ENCODE results near the gene MOB4. TPM values are rescaled to one million over a fixed set of nuclear protein-coding genes. Genes with fewer than 3 reads are reported as not detected.
"Not testable (repeated sequence)": the region's sequence is repeated elsewhere in the genome, so short reads cannot be mapped to it uniquely, and the experiment has no call there.

The MOB4 gene
- 101 TPM for total RNA-seq

DNA sequence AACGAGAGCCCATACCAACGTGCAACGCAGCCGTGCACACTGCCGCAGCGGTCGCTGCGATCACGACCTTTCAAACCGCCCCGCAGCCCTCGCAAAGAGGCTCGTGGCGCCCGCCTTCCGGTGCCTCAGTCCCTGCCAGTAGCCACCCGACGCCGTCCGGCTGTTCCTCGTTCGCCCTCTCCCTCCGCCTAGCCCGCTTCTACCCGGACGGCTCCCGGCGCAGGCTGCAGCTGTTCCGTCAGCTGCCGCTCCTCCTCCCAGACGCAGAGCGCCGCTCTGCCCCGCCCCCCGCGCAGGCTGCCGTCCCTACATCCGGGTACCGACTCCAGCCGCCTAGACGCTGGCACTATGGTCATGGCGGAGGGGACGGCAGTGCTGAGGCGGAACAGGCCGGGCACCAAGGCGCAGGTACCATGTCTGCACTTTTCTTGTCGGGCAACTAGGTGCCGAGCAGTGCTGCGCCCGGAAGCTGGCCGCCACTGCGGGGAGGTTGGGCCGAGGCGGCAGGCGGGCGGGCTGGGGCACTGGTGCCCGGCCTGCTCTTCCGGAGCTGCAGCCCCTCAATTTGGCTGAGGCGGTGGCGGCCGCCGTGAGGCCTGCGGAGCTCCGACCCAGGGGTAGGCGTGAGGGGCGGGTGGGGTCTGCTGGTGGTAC is at the start of gene MOB4:
Gene MOB4, plus strand, starts transcription at position 328 of the 654 bp plus-strand sequence. Its CDS starts 21 bp downstream, at position 349.
- DNase-seq = peak; percentile 95

GRCh38 chr2:197472166-197472565 is 43.7 kb upstream of the MOB4 start:
- no peak for DNase-seq

- no peak for DNase-seq
Measured at GRCh38 chr2:197477797-197478196, 38.1 kb upstream of the MOB4 start.

DNA sequence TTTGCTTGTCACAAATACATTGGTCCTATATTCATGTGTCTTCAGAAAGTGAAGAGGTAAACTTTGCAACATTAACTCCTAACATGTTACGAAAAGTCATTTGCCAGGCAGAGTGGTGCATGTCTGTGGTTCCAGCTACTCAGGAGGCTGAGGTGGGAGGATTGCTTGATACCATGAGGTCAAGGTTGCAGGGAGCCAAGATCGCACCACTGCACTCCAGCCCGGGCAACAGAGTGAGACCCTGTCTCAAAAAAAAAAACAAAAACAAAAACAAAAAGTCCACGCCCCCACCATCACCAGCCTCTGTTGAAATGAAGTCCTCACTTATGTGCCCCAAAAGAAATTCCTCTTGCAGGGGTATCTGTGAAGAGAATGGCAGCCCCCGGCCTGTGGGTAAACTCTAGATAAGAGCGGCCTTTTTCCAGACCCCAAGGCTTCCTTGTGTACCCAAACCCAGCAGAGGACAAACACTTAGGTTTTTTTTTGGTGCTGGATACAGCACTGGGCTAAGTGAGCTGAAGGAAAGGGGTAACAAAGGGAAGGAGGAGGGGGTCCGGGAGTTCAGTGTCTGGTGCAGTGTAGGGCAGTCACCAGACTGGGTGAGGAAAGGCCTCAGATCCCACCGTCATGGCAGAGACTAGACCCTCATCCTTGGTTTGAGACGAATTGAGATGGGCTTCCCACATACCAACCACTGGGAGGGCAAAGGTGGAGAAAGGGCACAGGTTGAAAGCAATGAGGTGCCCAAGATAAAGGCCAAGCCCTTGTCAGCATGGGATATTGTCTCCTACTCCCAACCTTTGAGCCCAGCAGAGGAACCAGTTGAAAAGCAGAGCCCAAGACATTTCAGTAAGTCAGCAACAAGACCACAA is 35.5 kb upstream of the MOB4 start:
- DNase-seq = no peak

DNA sequence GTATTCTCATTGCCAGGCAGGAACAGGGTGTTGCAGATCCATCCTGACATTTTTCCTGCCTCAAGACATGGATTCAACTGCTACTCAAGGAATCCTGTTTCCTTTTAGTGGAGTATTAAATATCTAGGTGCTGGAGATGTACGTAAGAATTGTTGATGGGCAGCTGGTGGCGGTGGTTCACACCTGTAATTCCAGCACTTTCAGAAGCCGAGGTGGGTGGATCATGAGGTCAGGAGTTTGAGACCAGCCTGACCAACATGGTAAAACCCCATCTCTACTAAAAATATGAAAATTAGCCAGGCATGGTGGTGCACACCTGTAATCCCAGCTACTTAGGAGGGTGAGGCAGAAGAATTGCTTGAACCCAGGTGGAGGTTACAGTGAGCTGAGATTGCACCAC is 31.6 kb upstream of the MOB4 start:
- DNase-seq = not testable (repeated sequence)

- DNase-seq = no peak
Measured at GRCh38 chr2:197486175-197486574, 29.7 kb upstream of the MOB4 start.

DNA sequence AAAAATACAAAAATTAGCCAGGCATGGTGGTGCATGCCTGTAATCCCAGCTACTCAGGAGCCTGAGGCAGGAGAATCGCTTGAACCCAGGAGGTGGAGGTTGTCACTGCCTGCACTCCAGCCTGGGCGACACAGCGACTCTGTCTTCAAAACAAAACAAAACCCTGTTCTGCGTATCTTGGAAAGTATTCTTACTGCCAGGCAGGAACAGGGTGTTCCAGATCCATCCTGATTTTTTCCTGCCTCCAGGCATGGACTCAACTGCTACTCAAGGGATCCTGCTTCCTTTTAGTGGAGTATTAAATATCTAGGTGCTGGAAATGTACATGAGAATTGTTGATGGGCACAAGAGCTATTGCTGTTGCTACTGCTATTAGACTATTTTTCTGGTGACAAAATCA is 28.5 kb upstream of the MOB4 start:
- DNase-seq = no peak

DNA sequence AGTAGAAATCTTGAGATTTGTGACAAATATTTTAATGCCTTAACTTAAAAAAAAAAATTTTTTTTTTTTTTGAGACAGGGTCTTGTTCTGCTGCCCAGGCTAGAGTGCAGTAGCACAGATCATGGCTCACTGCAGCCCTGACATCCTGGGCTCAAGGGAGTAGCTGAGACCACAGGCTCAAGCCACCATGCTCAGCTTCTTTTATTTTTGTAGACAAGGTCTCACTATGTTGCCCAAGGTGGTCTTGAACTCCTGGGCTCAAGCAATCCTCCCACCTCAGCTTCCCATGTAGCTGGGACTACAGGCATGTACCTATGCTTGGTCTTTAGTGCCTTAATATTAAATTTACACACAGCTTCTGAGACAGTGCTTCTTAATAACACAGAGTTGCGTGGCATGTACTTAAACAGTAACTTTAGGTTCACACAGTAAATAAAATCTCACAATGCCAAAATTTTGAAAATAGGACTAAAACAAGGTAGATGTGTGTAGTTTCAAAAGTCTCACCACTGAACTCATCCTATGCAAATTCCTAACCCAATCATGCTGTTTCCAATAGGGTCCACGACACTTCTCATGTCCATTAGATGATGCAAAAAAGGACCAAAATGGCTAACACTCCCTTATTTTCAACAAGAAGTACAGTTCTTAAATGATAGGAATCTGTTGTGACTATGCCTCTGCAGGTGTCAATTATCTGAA is 20.3 kb upstream of the MOB4 start:
- DNase-seq = no peak

- no peak for DNase-seq
Measured at GRCh38 chr2:197496695-197497094, 19.2 kb upstream of the MOB4 start.

DNA sequence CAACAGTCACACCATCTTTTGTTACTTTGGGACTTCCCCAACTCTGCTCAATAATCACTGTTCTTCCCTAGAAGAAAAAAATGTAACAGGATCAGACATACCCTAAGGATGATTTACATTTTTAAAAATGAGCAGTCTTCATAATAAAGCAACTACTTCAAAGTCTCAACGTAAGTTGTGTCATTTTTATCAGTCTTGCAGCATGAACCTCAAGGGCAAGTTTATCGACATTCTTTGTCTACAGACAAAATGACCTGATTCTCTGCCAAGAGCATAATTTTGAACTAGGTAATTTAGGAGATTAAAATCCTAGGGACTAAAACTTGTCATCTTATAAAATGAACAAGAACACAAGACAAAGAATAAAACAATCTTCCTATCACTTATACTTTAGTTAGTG is 18.5 kb upstream of the MOB4 start:
- no peak for DNase-seq

DNA sequence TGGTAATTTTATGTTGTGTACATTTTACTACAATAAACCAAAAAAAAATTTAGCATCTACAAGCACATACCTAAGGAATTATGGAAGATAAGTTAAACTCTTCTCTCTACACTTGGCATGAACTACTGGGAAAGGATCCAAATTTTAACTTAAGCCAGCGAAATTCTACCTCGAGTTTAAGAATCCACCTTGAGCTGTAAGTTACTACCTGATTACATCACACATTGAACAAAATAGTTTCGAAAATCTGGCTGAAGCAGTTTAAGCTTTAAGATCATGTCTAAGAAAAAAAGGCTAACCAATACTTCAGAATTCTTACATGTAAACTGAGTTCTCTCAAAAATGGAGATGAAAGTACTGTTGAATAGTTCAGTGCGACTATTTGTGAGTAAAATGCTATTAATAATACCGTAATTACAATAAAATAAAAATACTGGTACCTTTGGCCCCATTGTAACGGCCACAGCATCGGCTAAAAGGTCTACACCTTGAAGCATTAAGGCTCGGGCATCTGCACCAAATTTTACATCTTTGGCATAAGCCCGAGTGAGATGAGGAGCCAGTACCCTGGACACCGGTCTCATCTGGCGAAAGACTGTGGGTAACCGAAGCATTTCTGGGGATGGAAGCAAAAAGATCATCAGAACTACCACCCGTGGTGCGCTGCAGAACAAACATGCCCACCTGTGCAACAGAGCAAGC is 17.5 kb upstream of the MOB4 start:
- DNase-seq = no peak

GRCh38 chr2:197498937-197499593 is 16.8 kb upstream of the MOB4 start:
- DNase-seq = peak; percentile 58

DNA sequence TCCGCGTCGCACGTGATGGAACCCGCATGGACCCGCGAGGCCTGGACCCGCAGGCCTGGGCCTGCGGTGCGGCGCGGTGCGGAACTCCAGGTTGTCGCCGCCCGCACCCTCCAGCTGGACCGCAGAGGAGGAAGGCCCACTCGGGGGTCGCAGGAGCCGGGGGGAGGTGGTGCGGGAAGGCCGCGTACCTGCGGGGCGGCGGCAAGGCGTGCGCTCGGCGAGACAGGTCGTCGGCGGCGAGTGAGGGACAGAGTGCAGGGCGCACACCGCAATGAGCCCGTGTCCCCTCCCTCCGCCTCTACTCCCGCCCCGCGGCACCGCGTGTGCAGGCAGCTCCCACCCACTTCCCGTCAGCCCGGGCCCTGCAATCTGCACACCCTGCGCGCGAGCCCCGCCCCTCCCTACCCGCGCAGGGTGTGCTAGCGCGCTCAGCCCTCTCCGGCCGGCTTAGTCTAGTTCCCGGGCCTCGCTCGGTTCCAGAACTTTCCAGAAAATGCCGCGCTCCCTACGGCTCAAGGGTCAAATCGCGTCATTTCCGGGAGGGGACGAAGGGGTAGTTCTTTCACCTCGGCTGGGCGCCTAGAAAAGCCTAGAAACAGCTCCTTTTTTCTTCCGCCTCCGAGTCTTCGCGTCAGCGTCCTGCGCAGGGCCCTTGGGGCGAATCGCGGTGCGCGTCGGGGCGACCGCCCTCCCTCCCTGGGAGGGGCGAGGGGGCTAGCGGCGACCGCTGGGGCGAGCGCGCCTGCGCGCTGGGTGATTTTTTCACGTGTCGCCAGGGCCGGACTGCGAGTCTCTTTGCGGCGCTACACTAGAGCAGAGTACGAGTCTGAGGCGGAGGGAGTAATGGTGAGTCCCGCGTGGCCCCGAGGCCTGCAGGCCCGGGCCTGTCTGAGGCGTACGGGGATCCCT is 16.0 kb upstream of the MOB4 start, which contains the start of the genes HSPD1 and HSPE1:
Gene HSPD1, minus strand, starts transcription at position 247 of the 909 bp plus-strand sequence. CDS start 992 bp downstream, outside the sequence.
Gene HSPE1, plus strand, starts transcription at position 786 of the 909 bp plus-strand sequence. Its CDS starts 58 bp downstream, at position 844.
- peak; percentile 98 for DNase-seq

GRCh38 chr2:197500503-197501131 is 15.2 kb upstream of the MOB4 start:
- DNase-seq = no peak

DNA sequence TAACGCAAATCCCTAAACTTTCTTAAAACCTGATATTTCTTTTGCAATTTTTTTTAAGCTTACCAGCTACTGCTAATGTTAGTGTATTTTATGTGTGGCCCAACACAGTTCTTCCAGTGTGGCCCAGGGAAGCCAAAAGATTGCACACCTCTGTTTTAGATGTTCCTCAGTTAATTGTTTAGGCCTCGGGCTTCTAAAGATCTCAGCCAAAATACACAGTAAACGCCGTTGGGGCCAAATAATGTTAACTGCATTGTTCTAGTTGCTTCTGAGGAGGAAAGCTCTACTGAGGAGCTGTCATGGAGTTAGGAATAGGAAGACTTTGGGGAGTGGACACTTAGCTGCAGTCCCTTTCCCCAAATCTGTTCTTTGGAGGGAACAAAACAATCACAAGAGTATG is 13.7 kb upstream of the MOB4 start:
- DNase-seq = no peak

GRCh38 chr2:197502685-197503084 is 13.2 kb upstream of the MOB4 start:
- DNase-seq = no peak

DNA sequence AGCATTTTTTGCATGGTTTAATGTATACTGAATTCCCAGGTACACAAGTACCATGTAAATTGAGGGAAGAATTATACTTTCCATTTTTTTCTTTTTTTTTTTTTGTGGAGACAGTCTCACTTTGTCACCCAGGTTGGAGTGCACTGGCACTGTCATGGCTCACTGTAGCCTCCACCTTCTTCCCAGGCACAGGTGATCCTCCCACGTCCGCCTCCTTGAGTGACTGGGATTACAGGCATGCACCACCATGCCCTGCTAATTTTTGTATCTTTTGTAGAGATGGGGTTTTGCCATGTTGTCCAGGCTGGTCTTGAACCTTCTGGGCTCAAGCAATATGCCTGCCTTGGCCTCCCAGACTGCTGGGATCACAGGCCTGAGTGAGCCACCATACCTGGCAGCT is 11.9 kb upstream of the MOB4 start:
- DNase-seq = no peak

GRCh38 chr2:197504512-197504911 is 11.4 kb upstream of the MOB4 start:
- no peak for DNase-seq

GRCh38 chr2:197506658-197507057 is 9.2 kb upstream of the MOB4 start:
- DNase-seq = no peak

DNA sequence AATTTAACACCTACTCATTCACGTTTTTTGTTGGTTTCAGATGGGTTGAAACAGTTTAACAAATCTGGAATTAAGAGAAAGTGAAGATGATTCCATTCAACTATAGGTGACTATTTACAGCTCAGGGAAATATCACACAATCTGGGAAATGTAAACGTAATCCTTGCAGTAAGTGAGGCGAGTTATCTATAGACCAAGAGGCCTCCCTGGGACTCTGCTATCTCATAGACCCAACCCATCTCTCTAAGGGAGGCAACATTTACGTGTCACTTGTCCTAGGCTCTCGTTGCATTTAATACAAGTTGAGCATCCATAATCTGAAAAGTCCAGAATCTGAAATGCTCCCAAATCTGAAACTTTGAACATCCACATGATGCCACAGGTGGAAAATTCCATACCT is 2.0 kb upstream of the MOB4 start:
- DNase-seq = no peak

Data from occipital lobe (tissue), 2 donors.